T-helper 1 cell (primary cell): ENCODE data around the gene KCTD16.

Experiments
- DNase-seq, 5 donors: peaks; one replicate each; pipeline ENCODE4 v3.0.0-alpha.2; 2012 to 2020

KCTD16 gene

DNA sequence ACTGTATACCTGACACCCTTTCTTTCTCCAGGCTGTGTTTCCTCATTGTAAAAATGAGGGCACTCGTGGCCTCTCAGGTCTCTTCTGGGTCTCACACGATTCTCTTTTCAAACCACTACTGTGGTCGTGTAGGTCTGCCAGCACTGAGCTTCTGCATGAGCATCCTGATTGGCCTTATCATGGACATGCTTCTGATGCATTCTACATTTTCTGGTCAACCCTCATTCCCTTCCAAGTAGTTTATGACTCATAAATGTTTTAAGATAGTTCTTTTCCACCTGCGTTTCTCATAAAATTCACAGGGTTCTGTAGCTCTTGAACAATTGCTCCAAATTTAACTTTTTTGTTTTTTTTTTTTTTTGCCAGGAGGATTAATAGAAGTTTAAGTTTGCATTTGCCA, 294.8 kb downstream of the KCTD16 start:
- DNase-seq: no peak

DNA sequence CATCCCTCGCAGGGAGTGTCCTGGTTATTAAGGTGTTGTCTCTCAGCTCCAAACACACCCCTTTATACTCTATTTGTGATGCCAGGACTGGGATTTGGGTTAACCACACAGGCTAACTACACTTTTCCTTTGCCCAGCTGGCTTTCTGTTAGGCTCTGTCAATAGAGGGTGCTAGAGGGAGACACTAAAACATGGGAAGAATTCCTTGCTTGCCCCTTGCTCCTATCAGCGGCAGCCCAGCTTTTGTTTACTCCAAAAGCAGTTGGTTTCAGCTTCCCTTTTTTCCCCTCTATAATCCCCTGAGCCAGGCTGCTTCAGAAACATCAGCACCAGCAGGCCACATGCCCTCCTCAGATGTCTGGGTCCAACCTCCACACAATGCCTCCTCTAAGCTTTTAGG, 297.1 kb downstream of the KCTD16 start:
- DNase-seq: no peak

DNA sequence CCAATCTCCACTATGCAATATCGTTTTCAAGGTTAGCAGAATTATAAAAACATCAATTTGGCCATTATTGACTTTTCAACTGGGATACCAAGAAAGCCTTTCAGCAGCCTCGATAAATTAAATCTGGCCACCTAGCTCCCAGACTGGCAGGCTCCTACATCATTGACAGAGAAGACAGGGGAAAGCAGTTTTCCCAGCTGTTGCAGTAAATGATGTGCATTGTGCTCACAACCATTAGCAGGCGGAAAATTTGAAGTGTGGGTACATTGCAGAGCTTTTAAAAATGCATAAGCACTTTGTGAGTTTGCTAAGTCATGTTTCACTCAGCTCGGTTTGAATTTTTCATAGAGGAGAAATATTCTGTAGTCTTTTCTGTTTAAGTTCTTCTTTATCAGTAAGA, 297.9 kb downstream of the KCTD16 start:
- DNase-seq: no peak

DNA sequence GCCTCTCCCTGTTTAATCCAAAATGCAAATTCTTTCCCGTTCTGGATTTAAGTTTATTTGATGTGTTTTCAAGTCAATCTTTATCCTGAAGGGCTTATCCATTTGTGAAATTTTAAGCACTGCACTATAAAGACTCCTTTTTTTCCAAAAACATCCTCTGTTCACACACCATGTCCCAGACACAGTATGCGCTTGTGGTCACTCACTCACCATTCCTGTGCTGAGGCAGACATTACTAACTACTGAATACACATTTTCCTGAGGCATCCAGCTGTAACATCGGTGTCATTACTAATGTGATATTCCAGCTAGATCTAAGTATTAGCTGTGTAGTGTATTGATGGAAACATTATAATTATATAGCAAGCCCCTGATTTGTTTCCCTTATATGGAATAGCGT, 298.4 kb downstream of the KCTD16 start:
- DNase-seq: no peak

DNA sequence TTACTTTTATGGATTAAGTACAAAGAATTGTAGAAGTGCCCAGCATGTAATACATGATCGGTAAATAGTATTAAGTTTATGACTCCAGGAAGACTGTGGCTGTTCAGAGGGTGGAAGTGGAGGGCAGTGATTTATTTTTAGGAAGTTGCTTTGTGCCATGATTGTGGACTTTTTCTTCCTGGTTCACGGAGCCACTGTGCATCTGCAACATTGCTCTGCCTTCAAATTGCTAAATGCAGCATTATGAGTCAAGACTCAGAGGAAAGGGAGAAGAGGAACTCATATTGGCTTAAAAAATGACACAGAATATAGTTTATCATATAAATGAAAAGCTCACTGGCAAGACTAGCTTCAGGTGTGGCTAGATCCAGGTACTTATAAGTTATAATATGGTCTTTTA, 301.5 kb downstream of the KCTD16 start:
- DNase-seq: no peak

DNA sequence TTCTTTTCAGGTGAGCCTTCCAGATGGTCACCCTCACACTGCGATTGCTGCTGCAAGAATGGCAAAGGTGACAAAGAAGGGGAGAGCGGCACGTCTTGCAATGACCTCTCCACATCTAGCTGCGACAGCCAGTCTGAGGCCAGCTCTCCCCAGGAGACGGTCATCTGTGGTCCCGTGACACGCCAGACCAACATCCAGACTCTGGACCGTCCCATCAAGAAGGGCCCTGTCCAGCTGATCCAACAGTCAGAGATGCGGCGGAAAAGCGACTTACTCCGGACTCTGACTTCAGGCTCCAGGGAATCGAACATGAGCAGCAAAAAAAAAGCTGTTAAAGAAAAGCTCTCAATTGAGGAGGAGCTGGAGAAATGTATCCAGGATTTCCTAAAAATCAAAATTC, 303.0 kb downstream of the KCTD16 start:
- no peak for DNase-seq

DNA sequence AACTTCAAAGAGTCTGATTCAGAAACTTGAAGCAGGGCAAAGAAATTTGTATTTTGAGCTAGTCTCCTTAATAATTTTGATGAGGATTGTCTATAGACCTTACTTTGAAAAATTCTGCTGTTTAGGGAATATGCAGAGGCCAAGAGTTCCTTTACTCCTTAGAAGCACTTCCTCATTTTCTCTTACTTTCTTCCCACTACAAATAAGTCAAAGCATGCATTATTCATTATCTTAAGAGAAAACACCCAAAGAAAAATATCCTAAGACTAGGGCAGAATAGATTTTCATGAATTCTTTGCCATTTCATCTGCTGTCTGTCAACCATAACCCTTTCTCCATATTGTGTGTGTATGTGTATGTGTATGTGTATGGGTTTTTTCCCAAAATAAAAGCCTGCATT, 307.9 kb downstream of the KCTD16 start:
- no peak for DNase-seq

DNA sequence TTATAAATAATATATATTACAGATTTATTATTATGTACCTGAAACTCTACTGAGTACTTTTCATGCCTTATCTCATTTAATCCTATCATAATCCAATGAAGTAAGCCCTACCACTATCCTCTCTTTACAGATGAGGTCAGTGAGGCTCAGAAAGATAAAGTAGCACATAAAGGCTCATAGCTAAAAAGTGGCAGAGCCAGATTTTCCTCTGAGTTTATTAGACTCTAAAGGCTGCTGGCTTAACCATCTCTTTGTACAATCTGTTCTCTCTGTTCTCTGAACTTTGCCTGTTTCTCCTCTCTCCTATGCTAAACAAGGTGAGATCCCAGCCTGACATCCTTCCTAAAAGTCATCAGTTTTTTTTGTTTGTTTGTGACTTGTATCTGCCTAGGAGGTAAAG, 311.2 kb downstream of the KCTD16 start:
- DNase-seq: no peak

DNA sequence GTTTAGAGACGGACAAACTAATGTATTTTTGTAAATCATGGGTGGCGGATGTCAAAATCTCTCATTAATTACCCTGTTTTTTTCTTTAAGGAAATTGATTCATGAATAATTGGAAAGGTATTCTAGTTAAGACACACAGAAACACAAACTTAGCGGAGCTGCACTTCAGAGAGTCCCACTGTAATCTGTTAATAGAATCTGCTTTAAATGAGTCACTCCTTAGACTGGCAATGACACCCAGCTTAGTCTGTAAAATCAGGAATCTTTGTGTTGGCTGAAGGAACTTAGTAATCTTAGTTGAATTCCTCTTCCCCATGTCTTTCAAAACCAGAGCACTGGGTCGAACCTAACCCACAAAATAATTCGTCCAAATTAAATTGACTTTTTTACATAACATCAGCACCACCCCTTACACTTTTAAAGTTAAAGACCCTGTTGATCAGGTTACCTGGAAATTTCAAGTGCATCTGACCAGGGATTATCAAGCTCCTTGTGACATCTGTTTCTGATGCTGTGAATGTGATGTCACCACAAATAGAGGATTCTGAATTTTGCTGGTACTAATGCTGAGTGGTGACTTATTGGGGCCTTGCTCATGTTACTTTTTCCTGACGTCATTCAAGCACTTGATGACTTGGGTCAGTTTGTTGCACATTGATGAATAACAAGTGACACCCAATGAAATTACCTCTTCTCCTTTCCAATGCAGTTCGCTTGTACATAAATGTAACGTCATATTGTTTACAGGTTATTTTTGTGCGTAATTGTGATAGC, 313.6 kb downstream of the KCTD16 start:
- DNase-seq: no peak

DNA sequence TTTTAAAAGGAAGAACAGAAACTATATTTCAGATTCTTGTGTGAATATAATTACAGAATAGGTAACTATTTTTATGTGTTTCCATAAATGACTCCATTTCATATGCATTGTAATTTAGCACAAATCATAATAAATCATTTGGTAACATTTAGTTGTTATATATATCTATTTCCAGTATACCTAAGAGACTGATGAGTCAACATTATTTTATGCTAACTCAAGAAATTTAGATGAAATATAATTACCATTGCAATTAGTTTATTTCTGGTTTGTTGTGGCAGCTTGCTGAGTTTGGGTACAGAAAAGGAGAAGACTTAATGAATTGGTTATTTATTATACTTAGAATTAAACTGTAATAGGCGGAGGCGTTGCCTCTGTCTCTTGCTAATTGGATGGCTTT, 314.9 kb downstream of the KCTD16 start:
- no peak for DNase-seq

DNA sequence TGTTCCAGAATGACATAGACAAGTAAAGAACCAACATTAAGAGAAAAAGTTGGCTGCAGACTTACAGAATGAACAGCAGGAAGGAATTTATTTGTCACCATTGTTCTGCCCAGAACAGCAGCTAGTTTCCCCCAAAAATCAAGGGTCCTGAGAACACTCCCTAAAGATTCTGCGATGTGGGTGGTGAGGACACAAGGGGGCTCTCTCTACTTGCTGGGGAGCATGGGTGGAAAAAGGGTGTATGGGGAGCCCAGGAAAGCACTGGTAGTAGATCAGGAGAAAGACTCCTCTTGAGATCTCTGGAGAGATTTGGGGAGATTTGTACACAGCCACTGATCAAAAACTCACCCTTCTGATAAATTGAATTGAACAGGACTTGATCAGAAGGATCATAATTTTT, 316.5 kb downstream of the KCTD16 start:
- DNase-seq: no peak

DNA sequence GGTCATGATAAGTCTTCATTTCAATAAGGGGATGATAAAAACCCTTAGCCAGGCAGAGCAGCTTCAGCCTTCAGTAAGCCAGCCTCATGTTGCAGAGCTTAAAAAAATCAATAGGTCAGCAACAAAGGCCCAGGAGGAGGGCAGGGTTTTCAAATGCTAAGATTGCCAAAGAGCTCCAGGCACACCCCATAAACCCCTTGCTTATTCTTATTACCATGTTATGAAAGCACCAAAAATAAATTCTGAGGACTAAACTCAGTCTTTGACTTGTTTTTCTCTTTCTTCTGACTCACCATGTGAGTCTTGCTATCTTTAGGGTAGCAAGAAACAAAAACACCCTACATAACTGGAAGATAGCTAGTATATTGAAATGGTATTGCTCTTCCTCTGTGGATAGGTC, 317.1 kb downstream of the KCTD16 start:
- no peak for DNase-seq

DNA sequence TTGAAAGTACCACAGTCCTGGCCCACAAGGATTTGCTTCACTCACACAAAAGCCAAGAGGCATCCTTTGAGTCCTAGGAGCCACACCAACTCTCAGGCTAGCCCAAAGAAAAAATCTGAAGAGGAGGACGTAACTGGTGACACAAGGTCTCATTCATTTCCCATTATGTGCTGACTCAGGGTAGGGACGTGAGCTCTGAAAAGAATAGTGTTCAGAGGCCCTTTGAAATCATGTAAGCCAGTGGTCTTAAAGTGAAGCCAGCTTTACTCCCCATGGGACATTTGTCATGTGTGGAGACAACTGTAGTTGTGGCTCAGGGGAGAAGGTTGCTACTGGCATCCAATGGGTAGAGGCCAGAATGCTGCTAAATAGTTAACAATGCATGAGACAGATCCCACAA, 332.4 kb downstream of the KCTD16 start:
- no peak for DNase-seq

DNA sequence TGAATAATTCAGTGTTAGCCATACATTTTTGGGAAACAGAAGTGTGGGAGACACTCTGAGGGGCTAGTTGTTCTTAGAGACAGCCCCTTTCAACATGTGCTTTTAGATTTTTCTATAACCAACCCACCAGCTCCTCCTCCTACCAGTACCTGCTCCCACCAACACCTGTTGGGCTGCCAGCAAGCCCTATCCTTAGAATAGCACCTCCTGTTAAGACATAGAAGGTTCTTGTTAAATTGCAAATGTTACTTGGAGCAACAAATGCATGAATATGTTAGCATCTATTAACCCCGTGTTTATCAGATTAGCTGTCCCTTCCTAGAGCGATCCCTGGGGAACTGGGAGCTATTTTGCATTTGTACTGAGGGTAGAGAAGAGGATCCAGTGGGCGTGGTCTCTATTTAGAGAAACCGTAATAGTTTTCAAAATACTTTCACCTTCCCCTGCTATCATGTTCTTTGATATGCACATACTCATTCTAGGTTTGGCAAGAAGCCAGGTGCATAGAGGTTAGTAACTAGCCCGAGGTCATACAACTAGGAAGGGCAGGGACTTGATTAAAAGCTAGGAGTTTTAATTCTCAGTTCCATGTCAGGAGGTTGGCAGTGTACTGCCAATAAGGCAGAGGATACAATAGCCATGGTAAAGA, 334.4 kb downstream of the KCTD16 start:
- no peak for DNase-seq

DNA sequence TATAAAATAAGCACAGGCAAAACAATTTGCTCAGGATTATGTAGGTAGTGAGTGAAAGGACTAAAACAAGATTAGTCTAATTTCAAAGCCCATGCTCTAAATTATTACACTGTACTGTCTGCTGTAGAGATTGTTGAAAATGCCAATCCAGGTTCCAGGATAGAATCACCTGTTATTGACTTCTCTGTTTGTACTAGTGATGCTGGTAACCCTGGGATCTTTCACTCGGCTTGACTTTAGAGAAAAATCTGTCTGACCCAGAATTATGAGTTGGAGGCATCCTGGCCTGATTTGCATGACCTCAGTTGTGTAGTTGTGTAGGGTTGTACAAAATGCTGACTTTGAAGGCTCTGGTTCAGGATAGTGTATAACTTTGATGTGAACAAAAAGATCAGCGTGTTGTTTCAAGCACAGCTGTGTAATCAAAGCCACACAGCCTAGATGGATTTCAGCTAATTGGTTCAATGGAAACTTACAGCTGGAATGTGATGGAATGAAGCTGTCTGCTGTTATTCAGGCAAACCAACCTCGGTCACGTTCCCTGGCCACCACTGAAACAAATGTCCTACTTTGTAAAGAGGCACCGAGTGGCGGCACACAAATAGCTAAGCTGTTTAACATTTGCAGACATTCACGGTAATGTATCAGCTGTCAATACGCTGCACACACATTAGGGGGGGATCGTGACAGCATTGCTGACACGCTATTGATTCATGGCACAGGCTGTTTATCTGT, 340.3 kb downstream of the KCTD16 start:
- DNase-seq: no peak

DNA sequence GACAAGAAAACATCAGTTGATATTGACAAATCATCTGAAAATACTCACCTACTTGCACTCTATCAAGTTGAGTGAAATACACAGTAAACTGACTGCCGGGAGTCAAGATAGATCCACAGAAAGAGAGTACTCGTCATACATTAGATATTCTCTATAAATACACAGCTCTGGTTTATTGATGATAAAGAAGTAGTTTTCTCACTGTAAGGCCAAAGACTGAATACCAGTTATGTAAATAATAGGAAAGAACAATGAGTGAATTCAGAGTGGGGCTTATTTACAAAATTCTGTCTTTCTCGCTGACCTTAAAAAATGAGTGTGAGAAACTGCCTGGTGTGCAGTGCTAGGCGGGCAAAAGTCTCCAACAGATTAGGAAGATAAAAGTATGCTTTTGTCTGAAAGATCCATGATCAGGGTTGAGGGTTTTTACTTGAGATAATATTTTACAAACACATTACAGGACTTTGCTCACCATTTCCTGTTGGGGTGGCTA, 341.0 kb downstream of the KCTD16 start:
- no peak for DNase-seq

DNA sequence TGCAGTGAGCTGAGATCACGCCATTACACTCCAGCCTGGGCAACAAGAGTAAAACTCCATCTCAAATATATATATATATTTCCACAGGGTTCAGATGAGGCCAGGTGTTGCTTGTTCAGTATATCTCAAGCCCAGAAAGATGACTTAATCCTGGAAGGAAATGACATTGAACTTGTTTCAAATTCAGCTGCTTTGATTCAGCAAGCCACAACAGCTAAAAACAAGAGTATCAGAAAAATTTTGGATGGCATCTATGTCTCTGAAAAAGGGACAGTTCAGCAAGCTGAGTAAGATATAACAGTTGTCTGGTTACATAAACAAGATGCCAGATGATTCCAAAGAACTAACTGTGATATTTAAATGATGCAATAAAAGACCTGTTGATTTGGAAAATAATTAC, 352.0 kb downstream of the KCTD16 start:
- DNase-seq: no peak

DNA sequence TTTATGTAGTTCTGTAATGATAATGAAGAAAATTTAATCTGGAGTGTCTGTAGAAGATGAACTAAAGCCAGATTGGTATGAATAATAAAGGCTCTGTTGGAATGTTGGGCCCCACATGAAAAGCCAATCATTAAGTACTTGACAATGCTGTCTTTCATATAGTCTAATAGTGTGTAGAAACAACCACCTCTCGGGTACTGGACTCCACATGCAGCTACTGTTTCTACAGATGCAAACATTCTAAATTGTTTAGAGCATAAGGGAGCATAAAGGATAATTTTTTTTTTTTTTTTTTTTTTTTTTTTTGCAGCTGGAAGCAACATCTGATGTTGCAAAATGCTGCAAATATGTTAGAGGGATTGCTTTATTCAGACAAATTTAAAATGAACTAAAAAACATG, 354.3 kb downstream of the KCTD16 start:
- no peak for DNase-seq

DNA sequence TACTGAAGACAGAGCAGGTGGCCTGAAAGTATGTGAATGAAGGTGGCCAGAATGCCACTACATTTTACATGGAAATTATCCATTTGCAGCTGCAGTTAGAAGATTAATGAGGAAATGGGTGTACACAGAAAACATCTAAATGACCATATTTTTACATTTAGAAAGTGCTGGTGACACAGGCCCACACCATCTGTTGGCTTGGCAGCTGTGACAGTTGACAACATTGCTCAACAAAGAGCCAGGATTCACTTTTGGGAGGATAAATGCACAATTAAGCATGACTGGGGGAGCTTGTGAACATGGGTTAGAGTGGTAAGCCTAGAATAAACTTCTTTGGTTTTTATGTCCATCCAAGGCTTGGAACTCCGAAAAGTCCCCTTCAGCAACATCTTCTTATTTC, 360.5 kb downstream of the KCTD16 start:
- DNase-seq: no peak
